VCaP (cell line): ENCODE measurements around the gene ZCCHC24.

Source experiments
- H3K27ac ChIP-seq: fragments of 450-650 bp; 2 replicates; pipeline ENCODE4 v1.5.1; 2017
- TF ChIP-seq, protein P1 (sequence below): fragments of 450-650 bp; conservative IDR thresholded peaks from 2 replicates; pipeline ENCODE4 v1.5.1; 2017; ENCODE audit warnings: mild to moderate bottlenecking, moderate library complexity

The ZCCHC24 gene

DNA sequence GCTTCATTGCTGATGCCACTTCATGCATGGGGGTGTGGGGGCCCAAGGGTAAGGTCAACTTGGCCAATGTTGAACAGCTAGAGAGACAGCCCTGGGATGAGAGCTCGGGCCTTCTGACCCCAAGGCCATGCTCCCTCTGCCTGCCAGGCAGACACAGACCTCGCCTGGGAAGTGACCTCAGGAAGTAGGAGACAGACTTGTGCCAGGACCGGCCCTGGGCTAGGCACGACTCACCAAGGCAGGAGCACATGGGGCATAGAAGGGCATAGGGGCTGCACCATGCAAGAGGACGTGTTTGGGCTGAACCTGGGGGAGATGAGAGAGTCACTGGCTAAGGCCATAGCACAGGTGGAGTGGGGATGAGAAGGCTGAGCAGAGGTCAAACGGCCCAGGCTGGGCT is 27.1 kb downstream of the ZCCHC24 start:
- no peak overlapping the region for H3K27ac ChIP-seq
- TF ChIP-seq, protein P1, sequence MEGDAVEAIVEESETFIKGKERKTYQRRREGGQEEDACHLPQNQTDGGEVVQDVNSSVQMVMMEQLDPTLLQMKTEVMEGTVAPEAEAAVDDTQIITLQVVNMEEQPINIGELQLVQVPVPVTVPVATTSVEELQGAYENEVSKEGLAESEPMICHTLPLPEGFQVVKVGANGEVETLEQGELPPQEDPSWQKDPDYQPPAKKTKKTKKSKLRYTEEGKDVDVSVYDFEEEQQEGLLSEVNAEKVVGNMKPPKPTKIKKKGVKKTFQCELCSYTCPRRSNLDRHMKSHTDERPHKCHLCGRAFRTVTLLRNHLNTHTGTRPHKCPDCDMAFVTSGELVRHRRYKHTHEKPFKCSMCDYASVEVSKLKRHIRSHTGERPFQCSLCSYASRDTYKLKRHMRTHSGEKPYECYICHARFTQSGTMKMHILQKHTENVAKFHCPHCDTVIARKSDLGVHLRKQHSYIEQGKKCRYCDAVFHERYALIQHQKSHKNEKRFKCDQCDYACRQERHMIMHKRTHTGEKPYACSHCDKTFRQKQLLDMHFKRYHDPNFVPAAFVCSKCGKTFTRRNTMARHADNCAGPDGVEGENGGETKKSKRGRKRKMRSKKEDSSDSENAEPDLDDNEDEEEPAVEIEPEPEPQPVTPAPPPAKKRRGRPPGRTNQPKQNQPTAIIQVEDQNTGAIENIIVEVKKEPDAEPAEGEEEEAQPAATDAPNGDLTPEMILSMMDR = no peak

DNA sequence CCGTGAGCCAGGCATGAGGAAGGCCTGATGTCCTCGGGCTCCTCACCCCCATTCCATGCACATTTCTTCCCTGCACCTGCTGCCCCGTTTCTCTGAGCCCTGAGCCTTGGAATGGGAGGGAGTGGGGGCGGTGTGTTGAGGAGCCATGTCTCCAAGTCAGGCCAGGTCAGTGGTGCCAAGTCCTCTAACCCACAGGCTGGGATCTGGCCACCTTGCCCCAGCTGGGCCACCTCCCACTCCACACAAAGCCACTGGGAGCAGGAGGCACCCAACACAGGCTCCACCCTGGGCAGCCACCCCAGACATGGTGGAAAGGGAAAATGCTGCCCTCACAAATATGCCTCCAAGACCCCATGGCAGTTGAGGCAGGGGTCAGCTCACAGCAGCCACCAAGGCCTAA is 27.7 kb downstream of the ZCCHC24 start:
- no peak overlapping the region for H3K27ac ChIP-seq
- TF ChIP-seq, protein P1 = no peak

DNA sequence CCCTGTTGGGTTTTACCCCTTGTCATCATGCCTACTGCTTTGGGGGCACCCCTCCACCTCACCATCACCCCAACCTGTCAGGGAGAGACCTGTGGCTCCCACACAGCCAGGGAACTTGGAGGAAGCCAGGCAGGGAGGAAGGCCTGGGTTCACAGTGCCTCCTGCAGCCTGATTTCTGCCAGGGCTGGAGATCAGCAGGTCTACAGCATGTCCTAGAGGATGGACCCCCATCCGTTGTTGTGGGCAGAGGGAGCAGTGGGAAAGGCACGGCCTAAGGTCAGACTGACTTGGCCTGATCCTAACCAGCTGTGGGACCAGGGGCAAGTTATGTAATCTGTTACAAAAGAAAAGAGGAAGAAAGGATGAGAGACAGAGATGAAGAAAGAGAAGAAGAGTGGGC is 28.2 kb downstream of the ZCCHC24 start:
- TF ChIP-seq, protein P1 = no peak
- no peak overlapping the region for H3K27ac ChIP-seq

DNA sequence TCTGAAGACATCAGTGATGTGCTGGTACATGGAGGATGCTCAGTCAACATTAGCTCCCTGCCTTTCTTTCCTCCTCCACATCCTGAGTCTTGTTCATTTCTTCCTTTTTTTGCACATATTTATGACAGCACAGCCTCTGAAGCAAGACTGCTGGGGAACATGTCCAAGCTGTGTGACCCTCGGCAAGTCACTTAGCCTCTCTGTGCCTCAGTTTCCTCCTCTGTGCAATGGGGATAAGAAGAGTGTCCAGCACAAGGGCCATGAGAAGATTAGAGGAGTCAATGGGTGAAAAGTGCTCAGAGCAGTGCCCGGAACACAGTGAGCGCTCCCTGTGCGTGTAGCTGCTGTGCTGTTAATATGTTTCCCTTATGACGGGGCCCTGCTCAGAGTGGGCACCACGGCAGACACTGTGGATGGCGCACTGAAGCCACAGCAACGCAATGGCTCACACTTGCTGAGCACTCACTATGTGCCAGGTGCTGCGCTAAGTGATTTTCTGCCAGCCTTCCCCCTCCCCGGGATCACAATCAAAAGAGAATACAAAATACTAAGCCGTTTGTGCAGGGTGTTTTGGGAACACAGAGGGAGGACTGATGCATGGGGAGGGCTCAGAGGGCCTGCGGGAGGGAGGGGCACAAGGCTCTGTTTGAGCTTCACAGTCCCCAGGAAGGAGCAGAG is 28.7 kb downstream of the ZCCHC24 start:
- TF ChIP-seq, protein P1 = no peak
- no peak overlapping the region for H3K27ac ChIP-seq

DNA sequence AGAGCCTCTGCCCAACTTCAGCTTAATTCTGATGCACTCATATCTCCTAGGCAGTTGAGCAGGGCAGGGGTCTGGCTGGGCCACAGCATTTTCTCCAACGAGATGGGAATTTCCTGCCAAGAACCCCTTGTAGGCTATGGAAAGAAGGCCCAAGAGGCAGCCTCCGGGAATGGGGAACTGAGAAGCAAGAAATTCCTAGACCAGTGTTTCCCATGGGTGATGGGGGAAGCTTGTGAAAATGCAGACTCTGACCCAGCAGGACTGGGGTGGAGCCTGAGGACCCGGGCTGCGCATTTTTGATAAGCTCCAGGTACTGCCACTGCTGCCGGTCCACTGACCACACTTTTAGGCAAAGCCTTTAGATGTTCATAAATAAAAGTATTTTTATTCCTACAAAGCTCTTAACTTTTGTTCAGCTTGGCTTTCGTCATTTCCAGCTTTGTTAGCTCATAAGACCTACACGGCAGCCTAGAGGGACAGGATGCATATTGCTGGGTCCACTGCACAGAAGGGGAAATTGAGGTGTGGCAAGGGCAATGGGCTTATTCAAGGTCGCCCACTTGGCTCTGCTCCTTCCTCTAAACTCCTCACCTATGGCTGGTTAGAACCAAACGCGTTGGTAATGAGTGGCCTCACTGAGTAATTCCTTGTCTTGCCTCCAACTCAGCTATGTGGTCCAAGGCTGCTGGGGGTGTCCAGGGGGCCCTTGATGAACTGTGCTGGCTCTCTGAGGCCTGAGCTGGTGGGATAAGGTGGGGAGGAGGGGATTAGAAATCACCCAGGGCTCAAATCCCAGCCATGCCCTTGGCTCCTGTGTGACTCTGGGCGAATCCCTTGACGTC is 29.5 kb downstream of the ZCCHC24 start:
- no peak overlapping the region for H3K27ac ChIP-seq
- TF ChIP-seq, protein P1 = no peak

DNA sequence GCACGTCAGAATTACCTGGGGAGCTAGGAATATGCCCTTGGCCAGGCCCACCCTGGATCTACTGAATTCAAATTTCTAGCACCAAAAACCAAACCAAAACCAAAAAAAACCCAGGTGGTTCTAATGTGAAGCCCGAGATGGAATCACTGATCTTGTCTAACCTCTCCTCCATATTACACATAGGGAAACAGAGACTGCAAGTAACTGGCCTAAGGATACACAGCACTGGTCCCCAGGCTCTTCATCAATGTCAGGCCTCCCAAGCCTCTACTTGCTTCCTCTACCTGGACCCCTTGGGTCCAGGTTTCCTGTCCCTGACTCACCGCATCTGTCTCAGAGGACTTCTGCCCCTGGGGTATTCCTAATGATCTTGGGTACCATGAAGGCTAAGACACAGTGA is 30.7 kb downstream of the ZCCHC24 start:
- H3K27ac ChIP-seq = no peak overlapping the region
- TF ChIP-seq, protein P1 = no peak

DNA sequence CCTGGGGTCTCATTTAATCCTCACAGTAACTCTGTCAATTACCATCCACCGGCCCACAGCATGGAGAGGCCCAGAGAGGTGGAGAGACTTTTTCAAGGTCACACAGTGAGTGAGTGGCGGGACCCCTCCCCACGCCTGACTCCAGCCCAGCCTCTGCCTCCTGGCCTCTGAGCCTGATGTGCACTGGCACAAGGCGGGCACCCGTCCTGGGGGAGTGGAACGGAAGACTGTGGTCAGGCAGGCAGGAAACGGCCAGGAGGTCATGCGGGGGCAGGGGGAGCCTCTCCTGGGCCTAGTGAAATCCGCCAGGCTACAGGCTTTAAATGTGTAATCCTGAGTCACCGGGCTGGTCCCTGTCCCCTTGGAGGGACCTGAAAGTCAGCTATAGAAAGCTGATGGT is 32.2 kb downstream of the ZCCHC24 start:
- TF ChIP-seq, protein P1 = no peak
- no peak overlapping the region for H3K27ac ChIP-seq
